ENCODE data around the gene DPYSL5. TPM values are rescaled to one million over a fixed set of nuclear protein-coding genes. Genes with fewer than 3 reads are reported as not detected.

DPYSL5 gene
- total RNA-seq, 1 donor from 2014 or later = not detected

GRCh38 chr2:26864646-26865045 lies 16.7 kb downstream of the DPYSL5 start:
- ATAC-seq (ENCODE audit: low read depth) (no peak), DNase-seq (no peak)
- Mint-ChIP-seq H3K9me3 (no peaks in the 10 kb centered on the region), H3K27ac (no peak overlapping the region), H3K4me3 (no peak overlapping the region), H3K36me3 (ENCODE audit: low read depth) (no peaks in the 10 kb centered on the region), H3K27me3 (peaks cover 22% of the 10 kb centered on the region), H3K4me1 (no peaks in the 10 kb centered on the region)
- TF ChIP-seq CTCF (IDR thresholded peaks at IDR 0.05) = no peak
- ChIA-PET POLR2A (no interaction called here), CTCF (no interaction called here)
- intact Hi-C loops (cut with micrococcal nuclease) = no loop called here

- Mint-ChIP-seq H3K27ac (no peak overlapping the region), H3K4me1 (no peaks in the 10 kb centered on the region), H3K36me3 (ENCODE audit: low read depth) (no peaks in the 10 kb centered on the region), H3K27me3 (peaks cover 17% of the 10 kb centered on the region), H3K9me3 (no peaks in the 10 kb centered on the region), H3K4me3 (no peak overlapping the region)
- CTCF ChIA-PET = interaction anchor here (0.7 kb wide), 1 partner anchor 99 kb away, joined by 3 read pairs; no protein-coding TSS in a partner anchor
- intact Hi-C loops (cut with micrococcal nuclease) = no loop called here
- POLR2A ChIA-PET = no interaction called here
- no peak for ATAC-seq (ENCODE audit: low read depth)
- no peak for DNase-seq
- TF ChIP-seq CTCF (IDR thresholded peaks at IDR 0.05) = no peak
These were observed 22.7 kb downstream of the DPYSL5 start for GRCh38 chr2:26870585-26871095.

- no peaks in the 10 kb centered on the region for H3K9me3 Mint-ChIP-seq
- DNase-seq (no peak), ATAC-seq (ENCODE audit: low read depth) (no peak)
- H3K27me3 Mint-ChIP-seq = peaks cover 11% of the 10 kb centered on the region
- POLR2A ChIA-PET = no interaction called here
- H3K4me3 Mint-ChIP-seq = no peak overlapping the region
- no peaks in the 10 kb centered on the region for H3K4me1 Mint-ChIP-seq
- intact Hi-C loops (cut with micrococcal nuclease) = no loop called here
- no peak overlapping the region for H3K27ac Mint-ChIP-seq
- CTCF ChIA-PET = no interaction called here
- H3K36me3 Mint-ChIP-seq (ENCODE audit: low read depth) = no peaks in the 10 kb centered on the region
- no peak for TF ChIP-seq CTCF (IDR thresholded peaks at IDR 0.05)
These were observed 25.5 kb downstream of the DPYSL5 start for GRCh38 chr2:26873286-26873983.

GRCh38 chr2:26874514-26874913 lies 26.6 kb downstream of the DPYSL5 start:
- intact Hi-C loops (cut with micrococcal nuclease) = no loop called here
- Mint-ChIP-seq H3K27me3 (peaks cover 12% of the 10 kb centered on the region), H3K9me3 (no peaks in the 10 kb centered on the region), H3K4me3 (no peak overlapping the region), H3K4me1 (no peaks in the 10 kb centered on the region), H3K36me3 (ENCODE audit: low read depth) (no peaks in the 10 kb centered on the region), H3K27ac (no peak overlapping the region)
- DNase-seq = no peak
- no peak for TF ChIP-seq CTCF (IDR thresholded peaks at IDR 0.05)
- ChIA-PET CTCF (no interaction called here), POLR2A (no interaction called here)
- ATAC-seq (ENCODE audit: low read depth) = no peak

GRCh38 chr2:26875065-26875634 lies 27.2 kb downstream of the DPYSL5 start:
- no peak for DNase-seq
- no peaks in the 10 kb centered on the region for H3K9me3 Mint-ChIP-seq
- intact Hi-C loops (cut with micrococcal nuclease) = no loop called here

More at GRCh38 chr2:26875065-26875634, 27.2 kb downstream of the DPYSL5 start:
- POLR2A ChIA-PET = no interaction called here
- peaks cover 13% of the 10 kb centered on the region for H3K27me3 Mint-ChIP-seq
- no peak for ATAC-seq (ENCODE audit: low read depth)
- no peak for TF ChIP-seq CTCF (IDR thresholded peaks at IDR 0.05)
- CTCF ChIA-PET = no interaction called here
- no peaks in the 10 kb centered on the region for H3K36me3 Mint-ChIP-seq (ENCODE audit: low read depth)
- H3K27ac Mint-ChIP-seq = no peak overlapping the region
- no peak overlapping the region for H3K4me3 Mint-ChIP-seq
- H3K4me1 Mint-ChIP-seq = no peaks in the 10 kb centered on the region
